HCT116 (cell line): Measurements from ENCODE around the gene CRACDL. TPM values are rescaled to one million over a fixed set of nuclear protein-coding genes. Genes with fewer than 3 reads are reported as not detected.

ENCODE experiments used
- ATAC-seq: fragments of 200-7000 bp; cut with Tn5 transposase; 2 replicates; pipeline ENCODE4 v1.9.1; 2020; ENCODE audit warnings: mild to moderate bottlenecking, moderate library complexity
- BruUV-seq: library from RNA; stranded (reverse); fragments of 400-500 nt; replicated peaks from 2 replicates; lab custom pipeline; 2021; lab: Mats Ljungman, UMichigan
- CTCF ChIA-PET: fragments of 300-600 bp; sonication (Branson Sonifier 250); formaldehyde crosslinking; loops from one replicate; lab custom pipeline; 2021; ENCODE audit warnings: antibody characterized with exemption; lab: Charles Lee
- POLR2A ChIA-PET: fragments of 300-600, 350-600 bp; sonication (Branson Sonifier 250); formaldehyde crosslinking; loops from one replicate; lab custom pipeline; 2021; ENCODE audit warnings: antibody characterized with exemption; lab: Charles Lee
- RAD21 ChIA-PET, 2 experiments: fragments of 300-600 bp; sonication (Branson Sonifier 250); formaldehyde crosslinking; loops; one replicate each; lab custom pipeline; 2023; ENCODE audit warnings: low total read pairs in 2 of 2; ENCODE audit not compliant: uncharacterized antibody in 2 of 2, unreplicated experiment in 2 of 2, low non-redundant PET in 1 of 2; lab: Charles Lee
- DNase-seq: peaks from one replicate; pipeline ENCODE4 v3.0.0-alpha.2; 2010; ENCODE audit warnings: low read depth, low spot score
- H2AFZ ChIP-seq: fragments of 200-600 bp; shearing (Covaris generic), sonication (generic); 2 replicates; pipeline ENCODE4 v1.6.1; 2017; ENCODE audit warnings: low read depth, mixed run types, mixed read lengths, antibody characterized with exemption, low read length; ENCODE audit not compliant: poor library complexity, severe bottlenecking
- H3K27ac ChIP-seq: 2 replicates; pipeline ENCODE4 v1.5.1; 2012; ENCODE audit warnings: low read depth, low read length
- H3K27me3 ChIP-seq: fragments of 200-600 bp; sonication (generic); 2 replicates; pipeline ENCODE4 v1.6.1; 2016; ENCODE audit warnings: mixed run types, low read length, mixed read lengths; ENCODE audit not compliant: insufficient read depth
- H3K36me3 ChIP-seq, 2 experiments: fragments of 200-500 bp in 1 of 2; fragments of 200-600 bp in 1 of 2; sonication (Bioruptor generic) in 1 of 2; sonication (generic) in 1 of 2; 2 replicates each; pipeline versions ENCODE4 v1.5.1 to v1.6.1; 2014 to 2016; ENCODE audit warnings: low read length in 2 of 2, inconsistent platforms in 1 of 2, mixed read lengths in 1 of 2, mixed run types in 1 of 2; ENCODE audit not compliant: insufficient read depth in 2 of 2, control insufficient read depth in 1 of 2
- H3K4me1 ChIP-seq, 2 experiments: fragments of 200-600 bp in 1 of 2; sonication (generic) in 1 of 2; 2 replicates each; pipeline versions ENCODE4 v1.5.1 to v1.6.1; 2012 to 2017; ENCODE audit warnings: low read length in 2 of 2, inconsistent platforms in 1 of 2, mild to moderate bottlenecking in 1 of 2, mixed read lengths in 1 of 2, mixed run types in 1 of 2, moderate library complexity in 1 of 2; ENCODE audit not compliant: insufficient read depth in 2 of 2, control insufficient read depth in 1 of 2
- H3K4me2 ChIP-seq: fragments of 200-600 bp; sonication (generic); 2 replicates; pipeline ENCODE4 v1.6.1; 2017; ENCODE audit warnings: mixed run types, low read length, mixed read lengths
- H3K4me3 ChIP-seq, 2 experiments: fragments of 200-600 bp in 1 of 2; sonication (generic) in 1 of 2; replicated peaks in 1 of 2; 2 replicates each; pipeline ENCODE4 v1.5.1; 2011 to 2016; ENCODE audit warnings: low read length in 2 of 2, control low read depth in 1 of 2, low read depth in 1 of 2, mild to moderate bottlenecking in 1 of 2, mixed read lengths in 1 of 2, mixed run types in 1 of 2
- H3K79me2 ChIP-seq: fragments of 200-600 bp; sonication (generic); 2 replicates; pipeline ENCODE4 v1.6.1; 2017; ENCODE audit warnings: mild to moderate bottlenecking, mixed run types, low read length, moderate library complexity, mixed read lengths; ENCODE audit not compliant: insufficient read depth
- H3K9ac ChIP-seq: fragments of 200-600 bp; sonication (generic); 2 replicates; pipeline ENCODE4 v1.6.1; 2016; ENCODE audit warnings: low read length, mixed read lengths
- H3K9me2 ChIP-seq: fragments of 200-600 bp; sonication (generic), shearing (Covaris generic); 2 replicates; pipeline ENCODE4 v1.6.1; 2017; ENCODE audit warnings: mixed run types, mild to moderate bottlenecking, moderate library complexity; ENCODE audit not compliant: insufficient read depth
- H3K9me3 ChIP-seq, 2 experiments: fragments of 200-500 bp in 1 of 2; fragments of 200-600 bp in 1 of 2; sonication (Bioruptor generic) in 1 of 2; sonication (generic) in 1 of 2; 2 replicates each; pipeline ENCODE4 v1.6.1; 2014 to 2017; ENCODE audit warnings: low read length in 2 of 2, mixed read lengths in 2 of 2, inconsistent platforms in 1 of 2, low read depth in 1 of 2, mild to moderate bottlenecking in 1 of 2, mixed run types in 1 of 2, moderate library complexity in 1 of 2; ENCODE audit not compliant: control insufficient read depth in 1 of 2, insufficient read depth in 1 of 2
- H4K20me1 ChIP-seq: fragments of 200-600 bp; sonication (generic), shearing (Covaris generic); 2 replicates; pipeline ENCODE4 v1.6.1; 2017; ENCODE audit warnings: mixed run types, mild to moderate bottlenecking, moderate library complexity; ENCODE audit not compliant: insufficient read depth
- CBX3 ChIP-seq: IDR thresholded peaks from 2 replicates; pipeline ENCODE4 v1.6.1; 2012; ENCODE audit warnings: low read depth
- ELF1 ChIP-seq: IDR thresholded peaks from 2 replicates; pipeline ENCODE4 v1.6.1; 2012; ENCODE audit warnings: low read depth, borderline replicate concordance
- EZH2 ChIP-seq: fragments of 200-600 bp; sonication (generic); IDR thresholded peaks from 2 replicates; pipeline ENCODE4 v1.6.1; 2017; ENCODE audit warnings: antibody characterized with exemption, mixed run types
- EZH2phosphoT487 ChIP-seq: fragments of 200-600 bp; IDR thresholded peaks from 2 replicates; pipeline ENCODE4 v1.6.1; 2018; ENCODE audit warnings: antibody characterized with exemption, borderline replicate concordance
- FOSL1 ChIP-seq: IDR thresholded peaks from 2 replicates; pipeline ENCODE4 v1.6.1; 2012; ENCODE audit warnings: low read depth
- JUND ChIP-seq: IDR thresholded peaks from 2 replicates; pipeline ENCODE4 v1.6.1; 2012
- POLR2A ChIP-seq: IDR thresholded peaks from 2 replicates; pipeline ENCODE4 v1.7.0; 2011; ENCODE audit warnings: borderline replicate concordance; ENCODE audit not compliant: insufficient read depth, insufficient read length; ENCODE audit errors: extremely low read depth
- POLR2AphosphoS5 ChIP-seq: IDR thresholded peaks from 2 replicates; pipeline ENCODE4 v1.6.1; 2011; ENCODE audit warnings: mild to moderate bottlenecking, low read depth, low read length, moderate library complexity
- RAD21 ChIP-seq: IDR thresholded peaks from 2 replicates; pipeline ENCODE4 v1.6.1; 2012; ENCODE audit warnings: low read depth, mild to moderate bottlenecking
- SIN3A ChIP-seq: IDR thresholded peaks from 2 replicates; pipeline ENCODE4 v1.6.1; 2012; ENCODE audit warnings: low read depth
- SP1 ChIP-seq: IDR thresholded peaks from 2 replicates; pipeline ENCODE4 v1.6.1; 2012; ENCODE audit warnings: low read depth
- SRF ChIP-seq: IDR thresholded peaks from 2 replicates; pipeline ENCODE4 v1.6.1; 2012; ENCODE audit warnings: low read depth
- TCF7L2 ChIP-seq: IDR thresholded peaks from 2 replicates; pipeline ENCODE4 v1.7.0; 2011; ENCODE audit warnings: borderline replicate concordance, inconsistent platforms; ENCODE audit not compliant: insufficient read depth, insufficient read length; ENCODE audit errors: extremely low read depth
- intact Hi-C: fragments of 100-400 bp; cut with micrococcal nuclease; formaldehyde crosslinking; loops from 2 replicates; pipeline ENCODE4 v1.10.0; 2022
- total RNA-seq: library from RNA; stranded (reverse); gene quantifications from one replicate; pipeline ENCODE4 v1.2.1, GENCODE V29; 2021; ENCODE audit not compliant: unreplicated experiment
- TF ChIP-seq, protein P1 (sequence below): IDR thresholded peaks from 2 replicates; pipeline ENCODE4 v1.6.1; 2012; ENCODE audit warnings: low read depth
- TF ChIP-seq, protein P2 (sequence below): IDR thresholded peaks from 2 replicates; pipeline ENCODE4 v1.6.1; 2012

CRACDL gene
- total RNA-seq, 1 experiment from 2014 or later, result 1.1 TPM

DNA sequence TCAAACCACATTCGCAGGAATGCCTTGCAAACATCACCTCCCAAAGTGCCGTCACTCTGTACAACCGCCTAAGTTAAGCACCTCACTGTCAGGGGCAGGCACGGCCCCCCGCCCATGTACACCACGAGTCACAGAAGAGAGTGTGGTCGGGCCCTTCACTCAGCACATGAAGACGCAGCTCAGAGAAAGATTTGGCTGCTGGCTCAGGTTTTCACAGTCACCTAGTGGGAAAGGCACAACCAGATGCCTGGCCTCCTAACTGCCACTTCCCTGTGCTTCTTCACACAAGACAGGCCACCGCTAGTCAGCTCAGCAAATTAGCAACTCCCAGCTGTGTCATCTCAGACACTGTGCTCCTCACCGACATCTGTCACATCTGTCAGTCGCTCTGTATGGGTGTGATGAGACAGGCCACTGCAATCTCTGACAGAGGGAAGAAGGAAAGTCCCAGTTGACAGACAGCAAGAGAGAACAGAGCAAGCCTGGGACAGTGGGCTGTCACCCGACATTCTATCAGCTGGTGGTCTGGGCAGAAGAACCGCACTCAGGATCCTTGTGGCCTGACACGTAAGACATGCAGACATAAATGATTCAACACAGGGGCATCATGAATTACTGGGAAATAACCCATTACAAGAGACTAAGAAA lies 60.8 kb downstream of the CRACDL start:
- H3K9ac ChIP-seq, result no peak overlapping the region
- H4K20me1 ChIP-seq, result no peaks in the 10 kb centered on the region
- no peak overlapping the region for H3K27ac ChIP-seq
- TF ChIP-seq POLR2A, result no peak
- TF ChIP-seq JUND, result no peak
- TF ChIP-seq CBX3, result no peak
- no peak for TF ChIP-seq FOSL1
- TF ChIP-seq RAD21, result no peak
- no peak for TF ChIP-seq ELF1
- TF ChIP-seq SIN3A, result no peak
- RAD21 ChIA-PET, result no interaction called here
- no peak for ATAC-seq
- no peak for DNase-seq
- H3K9me2 ChIP-seq, result no peaks in the 10 kb centered on the region
- H3K9me3 ChIP-seq, result no peaks in the 10 kb centered on the region
- no peak overlapping the region for H3K4me2 ChIP-seq
- no TSS peak for BruUV-seq
- no peak overlapping the region for H2AFZ ChIP-seq
- intact Hi-C loops, result loop anchor here (2.0 kb wide), 1 partner anchor 14 kb away; no protein-coding TSS in a partner anchor
- POLR2A ChIA-PET, result no interaction called here
- H3K79me2 ChIP-seq, result no peaks in the 10 kb centered on the region
- H3K4me3 ChIP-seq, result no peak overlapping the region
- H3K36me3 ChIP-seq, result no peaks in the 10 kb centered on the region
- no peaks in the 10 kb centered on the region for H3K4me1 ChIP-seq
- H3K27me3 ChIP-seq, result no peaks in the 10 kb centered on the region
- CTCF ChIA-PET, result no interaction called here

DNA sequence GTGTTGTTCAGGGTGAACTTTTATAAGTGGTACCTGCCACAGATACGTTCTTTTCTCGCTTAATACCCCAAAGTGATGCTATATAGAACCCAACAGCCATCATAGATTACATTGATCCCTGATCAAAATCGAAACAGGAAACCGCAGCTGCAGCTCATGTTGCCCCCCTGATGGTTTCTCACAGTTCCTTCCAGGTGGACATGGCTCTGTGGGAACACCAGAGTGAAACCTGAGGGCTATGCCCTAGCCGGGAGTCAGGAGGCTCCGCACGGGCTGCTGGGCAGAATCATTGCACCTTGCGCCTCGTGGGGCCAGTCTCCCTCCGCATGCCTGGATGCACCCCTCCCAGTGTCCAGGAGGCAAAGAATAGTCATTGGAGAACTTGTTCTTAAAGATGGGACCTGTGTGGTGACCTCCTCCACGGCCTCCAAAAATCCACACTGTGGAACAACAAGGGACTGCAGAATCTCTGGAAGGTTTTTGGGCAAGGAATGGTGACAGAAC lies 61.8 kb downstream of the CRACDL start:
- no peak for DNase-seq
- no TSS peak for BruUV-seq
- RAD21 ChIA-PET, result no interaction called here
- no peaks in the 10 kb centered on the region for H3K36me3 ChIP-seq
- H3K9me2 ChIP-seq, result no peaks in the 10 kb centered on the region
- no peak for TF ChIP-seq EZH2phosphoT487
- TF ChIP-seq POLR2AphosphoS5, result no peak
- TF ChIP-seq TCF7L2, result no peak
- TF ChIP-seq, protein P1, sequence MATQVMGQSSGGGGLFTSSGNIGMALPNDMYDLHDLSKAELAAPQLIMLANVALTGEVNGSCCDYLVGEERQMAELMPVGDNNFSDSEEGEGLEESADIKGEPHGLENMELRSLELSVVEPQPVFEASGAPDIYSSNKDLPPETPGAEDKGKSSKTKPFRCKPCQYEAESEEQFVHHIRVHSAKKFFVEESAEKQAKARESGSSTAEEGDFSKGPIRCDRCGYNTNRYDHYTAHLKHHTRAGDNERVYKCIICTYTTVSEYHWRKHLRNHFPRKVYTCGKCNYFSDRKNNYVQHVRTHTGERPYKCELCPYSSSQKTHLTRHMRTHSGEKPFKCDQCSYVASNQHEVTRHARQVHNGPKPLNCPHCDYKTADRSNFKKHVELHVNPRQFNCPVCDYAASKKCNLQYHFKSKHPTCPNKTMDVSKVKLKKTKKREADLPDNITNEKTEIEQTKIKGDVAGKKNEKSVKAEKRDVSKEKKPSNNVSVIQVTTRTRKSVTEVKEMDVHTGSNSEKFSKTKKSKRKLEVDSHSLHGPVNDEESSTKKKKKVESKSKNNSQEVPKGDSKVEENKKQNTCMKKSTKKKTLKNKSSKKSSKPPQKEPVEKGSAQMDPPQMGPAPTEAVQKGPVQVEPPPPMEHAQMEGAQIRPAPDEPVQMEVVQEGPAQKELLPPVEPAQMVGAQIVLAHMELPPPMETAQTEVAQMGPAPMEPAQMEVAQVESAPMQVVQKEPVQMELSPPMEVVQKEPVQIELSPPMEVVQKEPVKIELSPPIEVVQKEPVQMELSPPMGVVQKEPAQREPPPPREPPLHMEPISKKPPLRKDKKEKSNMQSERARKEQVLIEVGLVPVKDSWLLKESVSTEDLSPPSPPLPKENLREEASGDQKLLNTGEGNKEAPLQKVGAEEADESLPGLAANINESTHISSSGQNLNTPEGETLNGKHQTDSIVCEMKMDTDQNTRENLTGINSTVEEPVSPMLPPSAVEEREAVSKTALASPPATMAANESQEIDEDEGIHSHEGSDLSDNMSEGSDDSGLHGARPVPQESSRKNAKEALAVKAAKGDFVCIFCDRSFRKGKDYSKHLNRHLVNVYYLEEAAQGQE, result no peak
- TF ChIP-seq SRF, result no peak
- TF ChIP-seq SP1, result no peak
- no peak for TF ChIP-seq JUND
- no peak for TF ChIP-seq SIN3A
- TF ChIP-seq POLR2A, result no peak
- TF ChIP-seq ELF1, result no peak
- no peak for TF ChIP-seq EZH2
- TF ChIP-seq, protein P2, sequence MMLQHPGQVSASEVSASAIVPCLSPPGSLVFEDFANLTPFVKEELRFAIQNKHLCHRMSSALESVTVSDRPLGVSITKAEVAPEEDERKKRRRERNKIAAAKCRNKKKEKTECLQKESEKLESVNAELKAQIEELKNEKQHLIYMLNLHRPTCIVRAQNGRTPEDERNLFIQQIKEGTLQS, result no peak
- TF ChIP-seq CBX3, result no peak
- POLR2A ChIA-PET, result no interaction called here
- H3K9ac ChIP-seq, result no peak overlapping the region
- no peak overlapping the region for H3K27ac ChIP-seq
- H3K9me3 ChIP-seq, result no peaks in the 10 kb centered on the region
- ATAC-seq, result no peak
- intact Hi-C loops, result loop anchor here (2.0 kb wide), 1 partner anchor 15 kb away; no protein-coding TSS in a partner anchor
- CTCF ChIA-PET, result no interaction called here
- no peaks in the 10 kb centered on the region for H3K27me3 ChIP-seq
- H3K79me2 ChIP-seq, result no peaks in the 10 kb centered on the region
- H3K4me1 ChIP-seq, result no peaks in the 10 kb centered on the region
- no peaks in the 10 kb centered on the region for H4K20me1 ChIP-seq
- no peak overlapping the region for H3K4me3 ChIP-seq
- H3K4me2 ChIP-seq, result no peak overlapping the region
- no peak overlapping the region for H2AFZ ChIP-seq
